Measurements from ENCODE around the gene FNTB.
A peak's percentile ranks its signal among the peaks of the same experiment; 100 is the strongest.

Gene FNTB

DNA sequence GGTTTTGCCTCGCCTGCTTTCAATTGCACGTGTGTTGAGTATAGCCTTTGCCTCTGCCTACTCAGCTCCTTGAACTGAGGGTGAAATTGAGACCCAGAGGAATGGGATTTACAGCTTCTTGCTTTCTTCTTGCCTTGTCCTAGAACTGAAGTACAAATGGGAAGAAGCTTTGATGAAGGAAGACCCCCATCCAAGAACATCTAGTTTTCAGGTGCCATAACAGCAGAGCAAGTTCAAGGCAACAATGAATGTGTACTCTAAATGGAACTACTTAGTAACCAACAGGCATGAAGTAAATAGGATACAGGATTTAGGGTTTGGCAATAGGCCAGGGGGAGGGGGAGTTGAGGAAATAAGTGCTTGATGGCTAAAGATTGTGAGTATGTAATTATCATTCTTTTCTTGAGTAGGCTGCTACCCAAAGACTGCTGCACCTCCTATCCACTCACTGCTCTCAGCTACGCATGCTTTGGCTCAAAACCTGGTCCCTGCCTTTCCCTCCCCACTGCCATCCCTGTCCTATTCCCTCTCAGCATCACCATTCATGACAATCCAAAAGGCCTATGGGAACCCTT is 46.3 kb upstream of the FNTB start:
- Mint-ChIP-seq H3K9me3 (no peaks in the 10 kb centered on the region), H3K27me3 (ENCODE audit: low read depth, poor library complexity) (peaks cover 4% of the 10 kb centered on the region), H3K4me3 (no peak overlapping the region), H3K4me1 (peaks cover 28% of the 10 kb centered on the region), H3K36me3 (ENCODE audit: low read depth) (peaks cover 15% of the 10 kb centered on the region), H3K27ac (peak overlapping the region; percentile 17)
- no peak for DNase-seq
- TF ChIP-seq, protein P1, sequence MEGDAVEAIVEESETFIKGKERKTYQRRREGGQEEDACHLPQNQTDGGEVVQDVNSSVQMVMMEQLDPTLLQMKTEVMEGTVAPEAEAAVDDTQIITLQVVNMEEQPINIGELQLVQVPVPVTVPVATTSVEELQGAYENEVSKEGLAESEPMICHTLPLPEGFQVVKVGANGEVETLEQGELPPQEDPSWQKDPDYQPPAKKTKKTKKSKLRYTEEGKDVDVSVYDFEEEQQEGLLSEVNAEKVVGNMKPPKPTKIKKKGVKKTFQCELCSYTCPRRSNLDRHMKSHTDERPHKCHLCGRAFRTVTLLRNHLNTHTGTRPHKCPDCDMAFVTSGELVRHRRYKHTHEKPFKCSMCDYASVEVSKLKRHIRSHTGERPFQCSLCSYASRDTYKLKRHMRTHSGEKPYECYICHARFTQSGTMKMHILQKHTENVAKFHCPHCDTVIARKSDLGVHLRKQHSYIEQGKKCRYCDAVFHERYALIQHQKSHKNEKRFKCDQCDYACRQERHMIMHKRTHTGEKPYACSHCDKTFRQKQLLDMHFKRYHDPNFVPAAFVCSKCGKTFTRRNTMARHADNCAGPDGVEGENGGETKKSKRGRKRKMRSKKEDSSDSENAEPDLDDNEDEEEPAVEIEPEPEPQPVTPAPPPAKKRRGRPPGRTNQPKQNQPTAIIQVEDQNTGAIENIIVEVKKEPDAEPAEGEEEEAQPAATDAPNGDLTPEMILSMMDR (IDR thresholded peaks at IDR 0.05): no peak

DNA sequence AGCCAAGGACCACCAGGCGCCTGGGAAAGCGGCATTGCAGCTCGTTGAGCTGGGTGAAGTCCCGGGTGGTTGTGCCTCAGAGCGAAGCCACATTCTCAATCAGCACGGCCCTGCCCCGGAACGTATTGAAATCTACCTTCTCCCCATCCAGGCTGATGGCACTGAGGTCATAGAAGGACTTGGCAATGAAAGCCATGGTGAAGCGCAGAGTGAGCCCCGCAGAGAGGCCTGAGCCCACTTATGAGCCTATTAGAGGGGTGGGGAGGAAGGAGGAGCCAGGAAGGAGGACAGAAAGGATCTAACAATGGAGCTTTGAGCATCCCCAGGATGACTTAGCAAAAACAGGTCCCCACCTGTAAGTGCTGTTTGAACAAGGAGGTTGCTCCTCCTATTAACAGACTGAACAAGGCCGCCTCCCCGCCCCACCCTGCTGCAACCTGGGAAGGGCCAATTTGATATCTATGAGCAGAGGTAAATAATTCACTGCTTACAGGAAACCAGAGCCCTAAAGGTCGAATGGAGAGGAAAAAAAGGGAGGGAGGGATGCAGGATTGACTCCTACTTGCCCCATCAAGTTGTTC is 44.1 kb upstream of the FNTB start, which contains the start of gene GPX2:
Gene GPX2, minus strand, starts transcription at position 215 of the 581 bp plus-strand sequence. Its CDS starts 19 bp downstream, at position 196.
- Mint-ChIP-seq H3K4me1 (peaks cover 32% of the 10 kb centered on the region), H3K27ac (peak within 1 kb of the TSS; percentile 35), H3K9me3 (no peaks in the 10 kb centered on the region), H3K4me3 (no peak within 1 kb of the TSS), H3K27me3 (ENCODE audit: low read depth, poor library complexity) (peaks cover 4% of the 10 kb centered on the region), H3K36me3 (ENCODE audit: low read depth) (peaks cover 25% of the 10 kb centered on the region)
- TF ChIP-seq, protein P1 (IDR thresholded peaks at IDR 0.05): no peak
- DNase-seq: no peak

DNA sequence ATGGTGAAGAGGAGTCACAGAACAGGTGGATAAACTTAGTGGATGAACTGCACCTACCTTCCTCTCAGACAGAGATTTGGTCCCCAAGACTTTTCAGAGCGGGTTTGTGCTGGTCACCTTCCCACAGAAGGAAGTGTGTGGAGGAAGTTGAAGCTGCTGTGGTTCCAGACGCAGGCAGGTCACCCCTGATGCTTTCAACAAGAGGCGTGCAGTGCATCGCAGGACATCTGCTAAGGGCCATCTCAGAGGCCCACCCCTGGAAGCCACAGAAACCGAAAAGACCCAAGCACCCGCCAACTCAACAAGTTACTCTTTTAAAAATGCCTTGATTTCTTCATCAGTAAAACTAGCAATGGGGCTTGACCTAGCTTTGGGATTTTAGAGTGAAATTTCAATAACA is 43.1 kb upstream of the FNTB start:
- DNase-seq: no peak
- Mint-ChIP-seq H3K27me3 (ENCODE audit: low read depth, poor library complexity) (peaks cover 4% of the 10 kb centered on the region), H3K27ac (no peak overlapping the region), H3K4me1 (peaks cover 30% of the 10 kb centered on the region), H3K4me3 (no peak overlapping the region), H3K9me3 (no peaks in the 10 kb centered on the region), H3K36me3 (ENCODE audit: low read depth) (peaks cover 25% of the 10 kb centered on the region)
- TF ChIP-seq, protein P1 (IDR thresholded peaks at IDR 0.05): no peak

DNA sequence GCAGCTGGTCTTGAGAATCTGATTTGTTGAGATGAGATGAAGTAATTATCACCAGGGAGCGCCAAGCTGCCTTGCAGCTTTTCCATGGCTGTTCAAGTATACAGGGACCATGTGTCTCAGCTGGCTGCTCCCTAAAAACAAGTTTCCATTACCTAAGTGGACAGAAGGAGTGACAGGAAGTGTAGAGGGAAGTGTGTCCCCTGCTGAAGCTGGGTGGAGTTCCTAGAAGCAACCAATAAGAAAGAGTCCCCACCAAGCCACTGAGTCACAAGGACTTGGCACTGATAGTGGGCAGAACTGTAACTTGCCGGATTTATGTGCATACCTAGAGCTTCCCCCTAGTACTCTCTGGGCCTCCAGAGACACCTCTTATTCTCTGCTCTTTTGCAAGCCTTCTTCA is 42.7 kb upstream of the FNTB start:
- H3K4me1 Mint-ChIP-seq: peaks cover 28% of the 10 kb centered on the region
- peaks cover 21% of the 10 kb centered on the region for H3K36me3 Mint-ChIP-seq (ENCODE audit: low read depth)
- no peaks in the 10 kb centered on the region for H3K9me3 Mint-ChIP-seq
- TF ChIP-seq, protein P1 (IDR thresholded peaks at IDR 0.05): no peak
- no peak overlapping the region for H3K27ac Mint-ChIP-seq
- DNase-seq: no peak
- no peak overlapping the region for H3K4me3 Mint-ChIP-seq
- H3K27me3 Mint-ChIP-seq (ENCODE audit: low read depth, poor library complexity): peaks cover 4% of the 10 kb centered on the region

DNA sequence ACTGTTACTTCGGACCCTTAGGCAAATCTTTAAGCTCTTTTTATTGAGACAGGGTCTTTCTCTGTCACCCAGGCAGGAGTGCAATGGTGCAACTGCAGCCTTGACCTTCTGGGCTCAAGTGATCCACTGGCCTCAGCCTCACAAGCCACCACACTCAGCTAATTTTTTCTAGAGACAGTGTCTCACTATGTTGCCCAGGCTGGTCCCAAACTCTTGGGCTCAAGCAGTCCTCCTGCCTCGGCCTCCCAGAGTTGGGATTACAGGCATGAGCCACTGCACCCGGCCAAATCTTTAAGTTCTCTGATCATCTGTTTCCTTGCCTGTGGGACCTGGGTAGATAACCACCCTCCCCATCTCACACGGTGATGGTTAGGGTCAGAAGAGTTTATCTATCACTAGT is 41.8 kb upstream of the FNTB start:
- Mint-ChIP-seq H3K36me3 (ENCODE audit: low read depth) (peaks cover 17% of the 10 kb centered on the region), H3K27ac (no peak overlapping the region), H3K27me3 (ENCODE audit: low read depth, poor library complexity) (peaks cover 6% of the 10 kb centered on the region), H3K4me3 (no peak overlapping the region), H3K4me1 (peaks cover 22% of the 10 kb centered on the region), H3K9me3 (no peaks in the 10 kb centered on the region)
- DNase-seq: no peak
- TF ChIP-seq, protein P1 (IDR thresholded peaks at IDR 0.05): no peak
